SU-DHL-6 (cell line): Measurements from ENCODE around the gene MAP7D2.

Source experiments
- CTCF ChIP-seq: fragments of 200-600 bp; sonication (generic); IDR thresholded peaks from one replicate; pipeline ENCODE4 v1.5.1; 2017; ENCODE audit warnings: antibody characterized with exemption, mild to moderate bottlenecking, low read length, moderate library complexity; ENCODE audit not compliant: insufficient read depth, poor library complexity, severe bottlenecking
- EZH2phosphoT487 ChIP-seq: fragments of 200-600 bp; sonication (generic), shearing (Covaris generic); conservative IDR thresholded peaks from 2 replicates; pipeline ENCODE4 v1.6.1; 2018; ENCODE audit warnings: mild to moderate bottlenecking, antibody characterized with exemption, low read length, moderate library complexity, mixed read lengths

GRCh38 chrX:19975845-19976244 lies 140.9 kb downstream of the MAP7D2 start:
- TF ChIP-seq CTCF (no peak), EZH2phosphoT487 (no peak)
